A673 (cell line): ENCODE data around the gene SDK1. TPM values are rescaled to one million over a fixed set of nuclear protein-coding genes. Genes with fewer than 3 reads are reported as not detected.

Source experiments
- BruUV-seq: library from RNA; stranded (reverse); fragments of 400-500 nt; replicated peaks from 2 replicates; lab custom pipeline; 2021; lab: Mats Ljungman, UMichigan
- CTCF ChIA-PET: fragments of 300-600 bp; sonication (Branson Sonifier 250); formaldehyde crosslinking; loops from one replicate; lab custom pipeline; 2022; ENCODE audit warnings: antibody characterized with exemption; lab: Charles Lee
- POLR2A ChIA-PET: fragments of 300-600 bp; sonication (Branson Sonifier 250); formaldehyde crosslinking; loops from one replicate; lab custom pipeline; 2022; ENCODE audit warnings: antibody characterized with exemption; ENCODE audit not compliant: low non-redundant PET; lab: Charles Lee
- DNase-seq: peaks from one replicate; pipeline ENCODE4 v3.0.0-alpha.2; 2015; ENCODE audit warnings: low spot score
- H3K27ac ChIP-seq: fragments of 200-600 bp; sonication (generic); 2 replicates; pipeline ENCODE4 v1.5.1; 2016; ENCODE audit warnings: mixed run types, low read depth, mild to moderate bottlenecking, mixed read lengths, antibody characterized with exemption, low read length; ENCODE audit not compliant: poor library complexity, severe bottlenecking
- H3K27me3 ChIP-seq: fragments of 200-600 bp; sonication (generic); replicated peaks from 2 replicates; pipeline ENCODE4 v1.6.1; 2017; ENCODE audit warnings: mixed run types, low read depth, mild to moderate bottlenecking, mixed read lengths, antibody characterized with exemption, low read length; ENCODE audit not compliant: insufficient read depth, poor library complexity
- H3K36me3 ChIP-seq: fragments of 200-600 bp; sonication (generic); 2 replicates; pipeline ENCODE4 v1.6.1; 2016; ENCODE audit warnings: mixed run types, mild to moderate bottlenecking, mixed read lengths, antibody characterized with exemption, low read length; ENCODE audit not compliant: insufficient read depth, poor library complexity, severe bottlenecking
- H3K4me1 ChIP-seq: fragments of 200-600 bp; sonication (generic); 2 replicates; pipeline ENCODE4 v1.6.1; 2017; ENCODE audit warnings: mixed run types, mild to moderate bottlenecking, mixed read lengths, antibody characterized with exemption, low read length; ENCODE audit not compliant: insufficient read depth, poor library complexity, severe bottlenecking
- H3K4me3 ChIP-seq: fragments of 200-600 bp; sonication (generic); 2 replicates; pipeline ENCODE4 v1.5.1; 2016; ENCODE audit warnings: low read depth, mixed run types, mild to moderate bottlenecking, mixed read lengths, low read length; ENCODE audit not compliant: poor library complexity, severe bottlenecking
- H3K9me3 ChIP-seq: fragments of 200-600 bp; sonication (generic); 2 replicates; pipeline ENCODE4 v1.6.1; 2016; ENCODE audit warnings: mixed run types, low read depth, mild to moderate bottlenecking, mixed read lengths, antibody characterized with exemption, low read length; ENCODE audit not compliant: poor library complexity, severe bottlenecking
- EZH2 ChIP-seq: fragments of 200-600 bp; sonication (generic); IDR thresholded peaks from 2 replicates; pipeline ENCODE4 v1.6.1; 2017; ENCODE audit warnings: borderline replicate concordance, low read depth, mild to moderate bottlenecking, mixed read lengths, antibody characterized with exemption, low read length; ENCODE audit not compliant: poor library complexity, severe bottlenecking
- intact Hi-C: fragments of 100-400 bp; cut with micrococcal nuclease; formaldehyde crosslinking; loops from one replicate; pipeline ENCODE4 v1.10.0; 2022; ENCODE audit not compliant: unreplicated experiment
- total RNA-seq: library from RNA; stranded (reverse); gene quantifications from 2 replicates; pipeline ENCODE4 v1.2.3, GENCODE V29; 2021
- TF ChIP-seq, protein P1 (sequence below): fragments of 300-800, 200-600 bp; sonication (generic); conservative IDR thresholded peaks from 2 replicates; pipeline ENCODE4 v1.5.1; 2017; ENCODE audit warnings: low read depth, mild to moderate bottlenecking, antibody characterized with exemption, low read length, moderate library complexity, mixed read lengths

SDK1 gene
- total RNA-seq, 1 experiment from 2014 or later, result 14.7 TPM

- no peaks in the 10 kb centered on the region for H3K9me3 ChIP-seq
- no peaks in the 10 kb centered on the region for H3K4me1 ChIP-seq
- DNase-seq, result no peak
- no peaks in the 10 kb centered on the region for H3K36me3 ChIP-seq
- CTCF ChIA-PET, result no interaction called here
- POLR2A ChIA-PET, result no interaction called here
- TF ChIP-seq, protein P1, sequence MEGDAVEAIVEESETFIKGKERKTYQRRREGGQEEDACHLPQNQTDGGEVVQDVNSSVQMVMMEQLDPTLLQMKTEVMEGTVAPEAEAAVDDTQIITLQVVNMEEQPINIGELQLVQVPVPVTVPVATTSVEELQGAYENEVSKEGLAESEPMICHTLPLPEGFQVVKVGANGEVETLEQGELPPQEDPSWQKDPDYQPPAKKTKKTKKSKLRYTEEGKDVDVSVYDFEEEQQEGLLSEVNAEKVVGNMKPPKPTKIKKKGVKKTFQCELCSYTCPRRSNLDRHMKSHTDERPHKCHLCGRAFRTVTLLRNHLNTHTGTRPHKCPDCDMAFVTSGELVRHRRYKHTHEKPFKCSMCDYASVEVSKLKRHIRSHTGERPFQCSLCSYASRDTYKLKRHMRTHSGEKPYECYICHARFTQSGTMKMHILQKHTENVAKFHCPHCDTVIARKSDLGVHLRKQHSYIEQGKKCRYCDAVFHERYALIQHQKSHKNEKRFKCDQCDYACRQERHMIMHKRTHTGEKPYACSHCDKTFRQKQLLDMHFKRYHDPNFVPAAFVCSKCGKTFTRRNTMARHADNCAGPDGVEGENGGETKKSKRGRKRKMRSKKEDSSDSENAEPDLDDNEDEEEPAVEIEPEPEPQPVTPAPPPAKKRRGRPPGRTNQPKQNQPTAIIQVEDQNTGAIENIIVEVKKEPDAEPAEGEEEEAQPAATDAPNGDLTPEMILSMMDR, result no peak
- TF ChIP-seq EZH2, result no peak
- intact Hi-C loops, result no loop called here
- H3K27ac ChIP-seq, result no peak overlapping the region
- H3K4me3 ChIP-seq, result no peak overlapping the region
- no TSS peak for BruUV-seq
- H3K27me3 ChIP-seq, result peaks cover 4% of the 10 kb centered on the region
Measured at GRCh38 chr7:3292694-3293093, 8.4 kb upstream of the SDK1 start.

GRCh38 chr7:3294432-3295100, 6.5 kb upstream of the SDK1 start:
- Histone ChIP-seq H3K4me1 (no peaks in the 10 kb centered on the region), H3K36me3 (no peaks in the 10 kb centered on the region), H3K27me3 (peaks cover 4% of the 10 kb centered on the region), H3K9me3 (no peaks in the 10 kb centered on the region), H3K4me3 (no peak overlapping the region), H3K27ac (no peak overlapping the region)
- CTCF ChIA-PET, result no interaction called here
- intact Hi-C loops, result no loop called here
- POLR2A ChIA-PET, result interaction anchor here (0.6 kb wide), 1 partner anchor 297 kb away, joined by 4 read pairs; no protein-coding TSS in a partner anchor
- DNase-seq, result no peak
- no TSS peak for BruUV-seq
- TF ChIP-seq, protein P1, result no peak
- no peak for TF ChIP-seq EZH2

DNA sequence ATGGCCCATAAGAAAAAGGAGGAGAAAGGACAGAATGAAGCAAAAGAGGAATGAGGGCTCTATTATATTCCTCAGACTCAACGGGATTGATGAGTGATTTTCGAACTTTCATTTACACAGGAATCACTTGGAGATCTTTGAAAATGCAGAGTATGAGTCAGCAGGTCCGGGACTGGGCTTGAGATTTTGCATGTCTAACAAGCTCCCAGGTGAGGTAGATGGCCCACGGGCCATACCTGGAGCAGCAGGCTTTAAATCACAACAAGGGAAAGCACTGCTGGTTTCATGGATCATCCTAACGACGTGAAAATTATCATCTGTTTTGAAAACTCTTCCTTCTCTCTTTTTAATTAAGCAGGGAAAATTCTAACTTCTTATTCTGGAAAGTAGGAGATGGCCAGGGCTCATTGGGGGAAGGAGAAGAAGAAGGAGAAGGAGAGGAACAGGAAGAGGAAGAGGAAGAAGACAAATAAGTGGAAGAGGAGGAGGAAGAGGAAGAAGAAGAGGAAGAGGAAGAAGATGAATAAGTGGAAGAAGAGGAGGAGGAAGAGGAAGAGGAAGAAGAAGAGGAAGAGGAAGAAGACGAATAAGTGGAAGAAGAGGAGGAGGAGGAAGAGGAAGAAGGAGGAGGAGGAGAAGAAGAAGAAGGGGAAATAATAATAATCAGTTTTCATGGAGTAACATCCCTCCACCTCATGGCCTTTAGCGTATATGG, 3.8 kb upstream of the SDK1 start:
- Histone ChIP-seq H3K4me1 (peaks cover 10% of the 10 kb centered on the region), H3K27ac (no peak overlapping the region), H3K9me3 (no peaks in the 10 kb centered on the region), H3K27me3 (peaks cover 13% of the 10 kb centered on the region), H3K36me3 (no peaks in the 10 kb centered on the region), H3K4me3 (no peak overlapping the region)
- POLR2A ChIA-PET, result no interaction called here
- intact Hi-C loops, result no loop called here
- TF ChIP-seq, protein P1, result no peak
- no peak for TF ChIP-seq EZH2
- DNase-seq, result no peak
- CTCF ChIA-PET, result no interaction called here
- no TSS peak for BruUV-seq
